GM19463 (cell line): ENCODE data around the gene ETDA.
"Not testable (repeated sequence)": the region's sequence is repeated elsewhere in the genome, so short reads cannot be mapped to it uniquely, and the experiment has no call there.

Source experiments
- ATAC-seq: cut with Tn5 transposase; IDR thresholded peaks from one replicate; pipeline ENCODE4 v1.9.1; 2021; ENCODE audit warnings: mild to moderate bottlenecking, moderate library complexity; ENCODE audit not compliant: unreplicated experiment

Gene ETDA

DNA sequence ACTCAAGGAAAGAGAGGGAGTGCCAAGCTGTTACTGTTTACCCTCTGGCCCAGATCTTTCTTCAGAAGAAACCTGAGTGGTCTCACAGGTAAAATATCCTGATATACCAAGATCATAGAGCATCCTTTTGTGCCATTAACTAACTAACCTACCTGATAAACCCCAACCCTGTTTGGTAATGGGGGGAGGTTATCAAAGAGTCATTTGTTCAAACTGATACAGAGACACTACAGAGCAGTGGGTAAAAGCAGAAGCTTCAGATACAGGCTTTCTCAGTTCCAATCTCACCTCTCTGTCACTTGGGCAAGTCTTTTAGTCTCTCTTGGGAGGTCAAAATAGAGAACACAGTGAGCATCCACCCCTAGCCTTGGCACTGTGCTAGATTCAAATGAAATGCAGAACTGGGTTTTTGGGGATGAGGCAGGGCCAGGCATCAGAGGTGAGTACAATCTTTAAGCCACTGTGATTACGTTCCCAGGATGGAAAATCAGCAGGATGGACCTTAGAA lies at the start of gene ETDA:
TSS of gene ETDA (plus strand) at position 51 of the 508 bp plus-strand sequence. CDS start 1,216 bp downstream, outside the sequence.
- not testable (repeated sequence) for ATAC-seq

DNA sequence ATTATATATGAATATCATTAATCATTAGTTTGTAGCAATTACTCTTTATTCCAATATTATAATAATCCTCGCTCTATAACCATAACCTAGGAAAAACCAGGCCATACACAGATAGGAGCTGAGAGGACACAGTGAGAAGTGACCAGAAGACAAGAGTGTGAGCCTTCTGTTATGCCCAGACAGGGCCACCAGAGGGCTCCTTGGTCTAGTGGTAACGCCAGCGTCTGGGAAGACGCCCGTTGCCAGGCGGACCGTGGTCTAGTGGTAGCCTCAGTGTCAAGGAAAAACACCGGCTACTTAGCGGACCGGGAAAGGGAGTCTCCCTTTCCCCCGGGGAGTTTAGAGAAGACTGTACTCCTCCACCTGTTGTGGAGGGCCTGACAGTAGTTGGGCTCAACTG lies 45.4 kb upstream of the ETDA start:
- ATAC-seq: not testable (repeated sequence)

DNA sequence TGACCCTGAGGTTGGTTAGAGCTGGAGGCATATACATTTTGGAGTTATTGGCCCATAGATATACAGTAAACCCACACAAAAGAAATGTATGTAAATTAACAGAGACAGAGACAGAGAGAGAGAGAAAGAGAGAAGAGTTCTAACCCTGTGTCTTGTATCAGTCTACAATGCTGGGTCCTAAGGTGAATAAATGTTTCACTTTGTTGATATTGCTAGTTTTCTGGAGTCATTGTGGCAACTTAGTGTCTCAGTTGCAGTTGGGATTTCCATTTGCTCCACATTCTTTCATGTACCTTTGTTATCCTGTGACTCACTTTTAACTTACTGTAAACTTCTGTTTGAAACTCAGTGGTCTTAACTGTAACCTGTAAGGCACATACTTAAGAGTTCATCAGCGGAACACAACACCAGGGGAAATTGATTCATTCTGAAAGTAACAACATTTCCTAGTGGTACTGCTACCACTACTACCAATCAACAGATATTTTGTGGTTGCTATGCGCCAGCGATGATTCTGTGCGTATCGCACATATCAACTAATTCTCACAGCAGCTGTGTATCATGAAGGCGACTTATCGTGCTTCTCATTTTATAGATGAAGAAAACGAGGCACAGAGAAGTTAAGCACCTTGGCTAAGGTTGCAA lies 38.5 kb upstream of the ETDA start:
- ATAC-seq: no peak

DNA sequence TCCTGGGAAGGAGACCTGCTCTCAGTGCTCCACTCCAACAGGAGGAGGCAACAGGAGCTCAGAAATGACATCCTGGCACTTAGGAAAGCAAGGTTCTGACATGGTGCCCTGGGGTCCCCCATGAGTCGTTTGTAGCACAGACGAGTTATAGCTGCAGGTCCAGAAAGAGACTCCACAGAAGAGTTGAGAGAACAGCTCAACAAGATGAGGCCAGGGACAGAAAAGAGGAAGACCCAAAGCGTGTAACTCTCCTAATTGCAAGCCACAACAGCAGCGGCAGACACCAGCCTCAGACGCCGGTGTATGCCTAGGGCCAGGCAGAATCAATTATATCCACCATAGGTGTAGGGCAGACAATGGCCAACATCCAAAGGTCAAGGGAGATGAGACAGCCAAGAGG lies 5.9 kb upstream of the ETDA start:
- ATAC-seq: not testable (repeated sequence)

DNA sequence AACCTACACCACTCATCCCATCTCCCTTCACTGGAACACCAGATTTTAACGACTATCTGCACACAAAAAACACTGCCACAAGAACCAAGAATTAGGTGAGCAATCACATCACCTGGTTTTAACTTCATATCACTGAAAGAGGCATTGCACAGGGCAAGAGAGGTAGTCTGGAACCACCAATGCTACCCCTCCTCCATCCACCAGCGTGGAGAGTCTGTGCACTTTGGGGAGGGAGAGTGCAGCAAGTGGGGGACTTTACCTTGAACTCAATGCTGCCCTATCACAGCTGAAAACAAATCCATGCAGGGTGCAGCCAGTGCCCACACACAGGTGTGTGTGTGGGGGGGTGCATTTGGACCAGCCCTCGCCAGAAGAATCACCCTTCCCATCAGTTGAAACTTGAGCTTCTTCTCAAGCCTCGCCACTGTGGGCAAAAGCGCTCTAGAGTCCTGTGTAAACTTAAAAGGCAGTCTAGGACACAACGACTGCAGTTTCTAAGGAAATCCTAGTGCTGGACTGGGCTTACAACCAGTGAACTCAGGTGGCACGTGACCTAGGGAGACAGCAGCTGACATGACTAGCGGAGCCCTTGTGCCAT lies 4.3 kb downstream of the ETDA start:
- ATAC-seq: not testable (repeated sequence)

DNA sequence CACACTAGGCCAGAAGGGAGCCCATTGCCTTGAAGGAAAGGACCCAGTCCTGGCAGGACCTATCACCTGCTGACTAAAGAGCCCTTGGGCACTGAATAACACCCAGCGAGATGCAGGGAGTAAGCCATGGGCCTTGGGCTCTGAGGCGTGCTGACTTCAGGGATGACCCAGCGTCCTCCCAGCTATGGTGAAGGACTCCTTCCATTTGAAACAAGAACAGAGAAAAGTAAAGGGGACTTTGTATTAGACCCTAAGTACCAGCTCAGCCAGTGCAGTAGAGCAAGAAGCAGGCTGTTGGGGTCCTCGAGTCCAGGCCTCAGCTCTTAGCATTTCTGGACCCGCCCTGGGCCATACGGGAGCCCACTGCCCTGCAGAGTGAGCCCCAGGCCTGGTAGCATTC lies 5.1 kb downstream of the ETDA start:
- ATAC-seq: no peak

DNA sequence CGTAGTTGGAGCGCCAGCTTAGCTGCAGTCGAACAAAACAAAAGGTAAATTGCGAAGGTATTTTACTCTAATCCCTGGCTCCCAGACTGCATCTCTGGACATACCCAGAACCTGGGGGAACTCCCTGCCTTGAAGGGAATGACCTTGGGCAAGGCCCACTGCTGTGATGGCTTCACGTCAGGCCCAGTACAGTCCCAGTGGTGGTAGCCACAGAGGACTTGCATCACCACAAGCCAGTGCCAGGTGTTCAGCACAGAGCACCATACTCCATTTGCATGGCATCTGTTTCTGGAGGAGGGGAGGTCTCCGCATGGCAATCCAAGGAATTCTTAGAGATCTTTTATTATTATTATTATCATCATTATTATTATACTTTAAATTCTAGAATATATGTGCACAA lies 5.6 kb downstream of the ETDA start:
- ATAC-seq: no peak

DNA sequence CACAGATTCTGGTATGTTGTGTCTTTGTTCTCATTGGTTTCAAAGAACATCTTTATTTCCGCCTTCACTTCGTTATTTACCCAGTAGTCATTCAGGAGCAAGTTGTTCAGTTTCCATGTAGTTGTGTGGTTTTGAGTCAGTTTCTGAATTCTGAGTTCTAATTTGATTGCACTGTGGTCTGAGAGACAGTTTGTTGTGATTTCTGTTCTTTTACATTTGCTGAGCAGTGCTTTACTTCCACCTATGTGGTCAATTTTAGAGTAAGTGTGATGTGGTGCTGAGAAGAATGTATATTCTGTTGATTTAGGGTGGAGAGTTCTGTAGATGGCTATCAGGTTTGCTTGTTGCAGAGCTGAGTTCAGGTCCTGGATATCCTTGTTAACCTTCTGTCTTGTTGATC lies 9.1 kb downstream of the ETDA start:
- not testable (repeated sequence) for ATAC-seq

DNA sequence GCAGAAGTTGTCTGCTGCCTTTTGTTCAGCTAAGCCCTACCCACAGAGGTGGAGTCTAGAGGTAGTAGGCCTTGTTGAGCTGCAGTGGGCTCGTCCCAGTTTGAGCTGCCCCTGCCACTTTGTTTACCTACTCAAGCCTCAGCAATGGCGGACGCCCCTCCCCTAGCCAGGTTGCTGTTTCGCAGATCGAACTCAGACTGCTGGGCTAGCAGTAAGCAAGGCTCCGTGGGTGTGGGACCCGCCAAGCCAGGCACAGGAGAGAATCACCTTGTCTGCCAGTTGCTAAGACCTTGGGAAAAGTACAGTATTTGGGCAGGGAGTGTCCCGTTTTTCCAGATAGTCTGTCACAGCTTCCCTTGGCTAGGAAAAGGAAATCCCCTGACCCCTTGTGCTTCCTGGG lies 11.5 kb downstream of the ETDA start:
- not testable (repeated sequence) for ATAC-seq

DNA sequence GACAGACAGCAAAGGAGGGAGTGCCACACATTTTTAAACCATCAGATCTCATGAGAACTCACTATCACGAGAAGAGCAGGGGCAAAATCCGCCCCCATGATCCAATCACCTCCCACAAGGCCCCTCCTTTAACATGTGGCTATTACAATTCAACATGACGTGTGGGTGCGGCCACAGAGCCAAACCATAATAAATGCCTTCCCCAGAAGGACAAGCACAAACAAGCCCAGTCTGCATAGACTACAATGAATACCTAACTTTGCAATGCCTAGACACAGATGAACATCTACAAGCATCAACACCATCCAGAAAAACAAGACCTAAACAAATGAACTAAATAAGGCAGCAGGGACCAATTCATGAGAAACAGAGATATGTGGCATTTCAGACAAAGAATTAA lies 12.3 kb downstream of the ETDA start:
- no peak for ATAC-seq

DNA sequence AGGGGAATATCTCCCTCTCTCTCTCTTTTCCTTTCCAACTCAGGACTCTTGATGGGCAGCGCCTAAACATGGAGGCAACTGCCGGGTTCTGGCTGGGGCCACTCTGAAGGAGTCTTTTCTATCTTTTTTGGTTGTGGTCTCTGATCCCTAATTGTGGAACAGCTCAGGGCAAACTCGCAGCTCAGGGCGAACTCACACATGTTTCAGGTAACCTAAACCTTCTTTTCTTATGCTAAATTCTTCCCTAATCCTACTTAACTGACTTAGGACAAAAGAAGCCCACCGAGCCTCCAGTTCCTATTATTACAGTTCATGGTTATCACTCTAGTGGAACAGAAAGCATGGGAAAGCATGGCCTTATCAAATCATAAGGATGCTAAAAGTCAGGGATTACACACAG lies 21.3 kb downstream of the ETDA start:
- no peak for ATAC-seq

DNA sequence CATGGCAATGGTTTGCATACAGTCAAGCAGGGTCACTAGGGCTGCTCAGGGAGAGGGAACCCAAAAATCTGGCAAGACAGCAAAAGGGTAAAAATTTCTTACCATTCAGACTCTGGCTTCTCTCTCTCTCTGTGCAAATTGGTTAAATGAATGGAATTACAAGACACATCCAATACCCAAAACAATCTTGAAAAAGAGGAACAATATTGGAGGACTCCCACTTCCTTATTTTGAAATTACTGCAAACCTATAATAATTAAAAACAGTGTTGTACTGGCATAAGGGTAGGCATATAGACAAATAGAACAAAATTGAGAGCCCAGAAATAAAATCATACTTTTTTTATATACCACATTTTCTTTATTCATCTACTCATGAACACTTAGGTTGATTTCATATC lies 24.1 kb downstream of the ETDA start:
- no peak for ATAC-seq

DNA sequence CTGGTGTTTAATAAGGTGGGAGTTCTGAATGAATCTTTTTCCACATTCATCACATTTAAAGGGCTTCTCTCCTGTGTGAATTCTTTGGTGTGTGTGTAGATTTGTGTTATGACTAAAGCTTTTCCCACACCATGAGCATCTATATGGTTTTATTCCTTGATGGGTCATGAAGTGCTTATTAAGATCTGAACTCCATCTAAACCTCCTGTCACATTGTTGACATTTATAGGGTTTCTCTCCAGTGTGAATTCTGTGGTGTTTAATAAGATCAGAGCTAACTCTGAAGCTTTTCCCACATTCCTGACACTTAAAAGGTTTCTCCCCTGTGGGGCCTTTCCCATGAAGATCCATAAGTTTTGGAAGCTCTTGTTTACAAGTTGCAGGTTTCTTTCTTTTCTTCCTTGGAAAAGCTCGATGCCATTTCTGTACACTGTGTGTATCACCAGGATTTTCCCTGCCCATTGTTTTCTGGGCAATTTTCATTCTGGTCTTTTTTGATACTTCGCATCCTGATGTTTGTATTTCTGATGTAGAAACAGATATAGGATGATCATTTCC lies 35.5 kb downstream of the ETDA start:
- ATAC-seq: no peak

DNA sequence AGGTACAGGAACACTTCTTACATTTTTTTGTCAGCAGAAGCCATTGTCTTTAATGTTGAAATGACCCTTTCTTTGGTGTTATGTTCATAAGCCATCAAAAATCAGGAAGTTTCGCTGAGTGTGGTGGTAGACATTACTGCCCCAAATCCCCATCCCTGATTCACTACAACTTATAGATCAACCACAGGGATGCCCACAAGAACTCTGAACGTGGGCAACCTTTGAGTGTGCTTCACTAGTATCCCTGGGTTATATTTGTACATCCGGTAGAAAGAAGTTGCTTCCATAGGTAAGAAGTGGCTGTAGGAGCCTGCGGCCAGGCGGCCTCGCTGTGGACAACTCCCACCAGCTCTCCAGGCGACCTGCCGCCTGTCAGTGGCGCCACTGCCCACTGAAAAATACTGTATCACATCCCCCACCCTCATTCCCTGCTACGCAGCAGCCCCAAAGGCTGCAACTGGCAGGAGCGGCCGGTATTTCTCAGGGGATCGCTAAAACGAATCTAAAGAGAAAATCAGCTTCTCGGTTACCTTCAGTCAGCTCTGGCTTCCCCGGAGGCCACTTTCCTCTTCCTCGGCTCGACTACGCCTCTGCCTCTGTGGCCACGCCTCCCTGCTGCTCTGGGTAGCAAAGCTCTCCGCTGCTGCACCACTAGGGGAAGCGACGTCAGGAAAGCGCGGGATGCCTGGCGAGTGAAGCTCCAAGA lies 43.5 kb downstream of the ETDA start:
- ATAC-seq: peak; percentile 98

DNA sequence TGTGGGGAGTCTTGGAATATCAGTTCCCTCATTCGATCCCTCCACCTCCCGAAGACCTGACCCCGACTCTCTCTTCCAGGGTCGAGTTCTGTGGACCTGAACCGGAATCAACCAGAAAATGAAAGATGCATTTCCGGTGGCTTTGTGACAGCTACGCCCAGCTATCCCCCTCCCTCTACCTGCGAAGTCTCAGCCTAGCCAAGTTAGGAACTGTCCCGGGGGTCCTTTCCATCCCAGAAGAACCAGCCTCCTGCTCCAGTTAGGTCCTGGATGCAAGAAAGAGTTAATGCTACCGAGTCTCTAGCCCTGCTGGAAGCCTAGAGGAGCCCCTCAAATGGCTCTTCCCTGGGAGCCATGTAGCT lies 44.1 kb downstream of the ETDA start:
- ATAC-seq: peak; percentile 42

DNA sequence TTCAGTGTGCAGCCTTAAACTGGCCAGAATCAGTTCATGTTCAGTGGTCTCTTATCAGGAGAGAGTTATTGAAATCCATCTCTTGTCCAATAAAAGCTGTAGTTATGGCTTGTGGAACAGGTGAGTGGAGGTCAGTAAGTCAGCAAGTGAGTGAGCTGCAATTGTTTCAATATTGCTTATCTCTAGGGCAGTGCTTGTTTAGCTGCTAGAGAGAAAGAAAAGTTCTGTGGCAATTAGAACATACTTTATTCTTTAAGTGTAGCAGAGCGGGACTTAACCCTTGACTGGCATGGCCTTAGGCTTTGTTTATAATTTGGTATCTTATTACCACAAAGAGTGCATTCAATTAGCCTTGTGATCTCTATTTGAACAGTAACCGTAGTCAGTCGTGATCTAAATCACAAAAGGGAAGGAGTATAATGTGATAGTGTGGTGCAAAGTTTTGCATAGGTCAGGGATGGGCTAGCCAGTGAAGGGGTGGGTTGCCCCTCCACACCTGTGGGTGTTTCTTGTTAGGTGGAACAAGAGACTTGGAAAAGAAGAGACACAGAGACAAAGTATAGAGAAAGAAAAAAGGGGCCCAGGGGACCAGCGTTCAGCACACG lies 50.5 kb downstream of the ETDA start:
- ATAC-seq: no peak
